Large intestine (tissue), 3 donors: Measurements from ENCODE around the gene ACP7. TPM values are rescaled to one million over a fixed set of nuclear protein-coding genes. Genes with fewer than 3 reads are reported as not detected.
"Not testable (repeated sequence)": the region's sequence is repeated elsewhere in the genome, so short reads cannot be mapped to it uniquely, and the experiment has no call there.

Source experiments
- DNase-seq, 2 donors: peaks; one replicate each; pipeline versions ENCODE4 v3.0.0 to v3.0.0-alpha.2; 2013
- H3K27ac ChIP-seq: one replicate; pipeline ENCODE4 v1.5.1; 2013; ENCODE audit warnings: low read length
- H3K27me3 ChIP-seq: 2 replicates; pipeline ENCODE4 v1.6.1; 2013; ENCODE audit warnings: low read length; ENCODE audit not compliant: control insufficient read depth, insufficient read depth
- H3K36me3 ChIP-seq: 2 replicates; pipeline ENCODE4 v1.6.1; 2013; ENCODE audit warnings: low read length; ENCODE audit not compliant: control insufficient read depth, insufficient read depth
- H3K4me1 ChIP-seq: one replicate; pipeline ENCODE4 v1.6.1; 2013; ENCODE audit warnings: low read length; ENCODE audit not compliant: control insufficient read depth, insufficient read depth
- H3K4me3 ChIP-seq: one replicate; pipeline ENCODE4 v1.5.1; 2013; ENCODE audit warnings: low read length
- H3K9me3 ChIP-seq: one replicate; pipeline ENCODE4 v1.6.1; 2013; ENCODE audit warnings: mild to moderate bottlenecking, low read depth, low read length, moderate library complexity; ENCODE audit not compliant: control insufficient read depth
- WGBS: methylation state at CpG from one replicate; pipeline ENCODE4 v1.1.5; 2013; ENCODE audit warnings: low lambda C conversion rate; ENCODE audit not compliant: insufficient coverage; 5-methylcytosine and 5-hydroxymethylcytosine counted together
- polyA plus RNA-seq: library from polyadenylated mRNA; unstranded; fragments of 120-200 nt; gene quantifications from one replicate; pipeline ENCODE4 v1.2.1, GENCODE V29; 2013

Gene ACP7
- polyA plus RNA-seq, 1 donor: 1.5 TPM

GRCh38 chr19:39053276-39054090 lies 30.7 kb upstream of the ACP7 start:
- H3K9me3 ChIP-seq: peaks cover 9% of the 10 kb centered on the region
- H3K36me3 ChIP-seq: no peaks in the 10 kb centered on the region
- H3K4me3 ChIP-seq: no peak overlapping the region
- peaks cover 35% of the 10 kb centered on the region for H3K4me1 ChIP-seq
- peak overlapping the region; percentile 97 for H3K27ac ChIP-seq
- DNase-seq: peak; percentile 94 to 97
- H3K27me3 ChIP-seq: no peaks in the 10 kb centered on the region
- WGBS: no CpG with 5 or more reads among the region's 18 CpGs

DNA sequence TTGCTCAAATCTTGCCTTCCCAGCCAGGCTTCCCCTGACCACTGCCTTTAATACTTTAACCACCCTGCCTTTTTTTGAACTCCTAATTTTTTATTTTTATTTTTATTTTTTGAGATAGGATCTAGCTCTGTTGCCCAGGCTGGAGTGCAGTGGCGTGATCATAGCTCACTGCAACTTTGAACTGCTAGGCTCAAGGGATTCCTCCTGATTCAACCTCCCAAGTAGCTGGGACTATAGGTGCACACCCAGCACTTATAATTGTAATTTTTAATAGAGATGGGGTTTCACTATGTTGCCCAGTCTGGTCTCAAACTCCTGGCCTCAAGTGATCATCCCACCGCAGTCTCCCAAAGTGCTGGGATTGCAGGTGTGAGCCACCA lies 30.1 kb upstream of the ACP7 start:
- peak overlapping the region; percentile 97 for H3K27ac ChIP-seq
- H3K36me3 ChIP-seq: no peaks in the 10 kb centered on the region
- WGBS: 33% methylated on average over 1 of the region's 2 CpGs

GRCh38 chr19:39057615-39058014 lies 26.6 kb upstream of the ACP7 start:
- peaks cover 25% of the 10 kb centered on the region for H3K4me1 ChIP-seq
- H3K4me3 ChIP-seq: no peak overlapping the region
- no peaks in the 10 kb centered on the region for H3K36me3 ChIP-seq
- no peaks in the 10 kb centered on the region for H3K27me3 ChIP-seq
- no peak overlapping the region for H3K27ac ChIP-seq
- peak in 1 of 2 donors; percentile 17 for DNase-seq
- WGBS: no CpG with 5 or more reads among the region's 3 CpGs
- peaks cover 9% of the 10 kb centered on the region for H3K9me3 ChIP-seq

More for the DNA sequence above, 30.1 kb upstream of the ACP7 start:
- Histone ChIP-seq H3K27me3 (no peaks in the 10 kb centered on the region), H3K9me3 (peaks cover 9% of the 10 kb centered on the region), H3K4me3 (no peak overlapping the region), H3K4me1 (peaks cover 35% of the 10 kb centered on the region)
- no peak for DNase-seq

DNA sequence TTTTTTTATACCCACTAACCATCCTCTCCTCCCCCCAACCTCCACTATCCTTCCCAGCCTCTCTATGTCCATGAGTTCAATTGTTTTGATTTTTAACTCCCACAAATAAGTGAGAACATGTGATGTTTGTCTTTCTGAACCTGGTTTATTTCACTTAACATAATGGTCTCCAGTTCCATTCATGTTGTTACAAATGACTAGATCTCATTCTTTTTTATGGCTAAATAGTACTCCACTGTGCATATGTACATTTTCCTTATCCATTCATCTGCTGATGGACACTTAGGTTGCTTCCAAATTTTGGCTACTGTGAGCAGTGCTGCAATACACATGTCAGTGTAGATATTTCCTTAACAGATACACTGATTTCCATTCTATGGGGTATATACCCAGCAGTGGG lies 24.9 kb upstream of the ACP7 start:
- Histone ChIP-seq H3K27me3 (no peaks in the 10 kb centered on the region), H3K36me3 (no peaks in the 10 kb centered on the region), H3K9me3 (peaks cover 8% of the 10 kb centered on the region), H3K4me3 (no peak overlapping the region), H3K4me1 (peaks cover 8% of the 10 kb centered on the region), H3K27ac (no peak overlapping the region)
- no peak for DNase-seq

DNA sequence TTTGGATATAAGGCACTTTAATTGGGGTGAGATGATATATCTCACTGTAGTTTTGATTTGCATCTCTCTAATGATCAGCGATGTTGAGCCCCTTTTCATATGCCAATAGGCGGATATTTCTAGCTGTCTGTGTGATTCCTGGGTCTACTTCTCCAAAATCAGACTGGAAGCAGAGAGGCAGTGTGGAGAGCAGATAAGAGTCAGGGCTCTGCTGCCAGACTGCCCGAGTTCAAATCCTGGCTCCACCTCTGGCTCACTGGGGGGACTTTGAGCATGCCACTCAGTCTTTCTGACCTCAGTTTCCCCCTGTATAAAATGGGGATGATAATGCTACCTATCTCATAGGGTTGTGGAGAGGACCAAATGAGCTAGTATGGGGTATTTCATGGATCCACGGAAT lies 24.0 kb upstream of the ACP7 start:
- Histone ChIP-seq H3K9me3 (no peaks in the 10 kb centered on the region), H3K4me1 (peaks cover 6% of the 10 kb centered on the region), H3K27ac (no peak overlapping the region), H3K4me3 (no peak overlapping the region), H3K36me3 (no peaks in the 10 kb centered on the region), H3K27me3 (no peaks in the 10 kb centered on the region)
- no CpG with 5 or more reads among the region's 4 CpGs for WGBS
- DNase-seq: no peak

DNA sequence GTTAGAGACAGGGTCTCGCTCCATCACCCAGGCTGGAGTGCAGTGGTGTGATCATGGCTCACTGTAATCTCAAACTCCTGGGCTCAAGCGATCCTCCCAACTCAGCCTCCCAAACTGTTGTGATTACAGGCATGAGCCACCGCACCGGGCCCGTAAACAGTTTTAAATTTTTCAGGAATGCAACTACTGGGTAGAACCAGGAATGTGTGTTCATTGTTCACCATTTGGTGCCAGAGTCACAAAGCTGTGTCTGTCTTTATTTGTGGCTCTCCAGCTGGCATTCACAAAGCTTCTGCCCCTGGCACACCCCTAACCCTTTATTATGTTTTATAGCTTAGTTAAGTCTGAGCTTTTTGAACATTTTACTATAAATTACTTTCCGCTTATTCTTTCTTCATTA lies 19.8 kb upstream of the ACP7 start:
- no peaks in the 10 kb centered on the region for H3K36me3 ChIP-seq
- WGBS: no CpG with 5 or more reads among the region's 6 CpGs
- DNase-seq: no peak
- no peak overlapping the region for H3K27ac ChIP-seq
- no peaks in the 10 kb centered on the region for H3K9me3 ChIP-seq
- H3K27me3 ChIP-seq: no peaks in the 10 kb centered on the region
- H3K4me3 ChIP-seq: no peak overlapping the region
- H3K4me1 ChIP-seq: no peaks in the 10 kb centered on the region

DNA sequence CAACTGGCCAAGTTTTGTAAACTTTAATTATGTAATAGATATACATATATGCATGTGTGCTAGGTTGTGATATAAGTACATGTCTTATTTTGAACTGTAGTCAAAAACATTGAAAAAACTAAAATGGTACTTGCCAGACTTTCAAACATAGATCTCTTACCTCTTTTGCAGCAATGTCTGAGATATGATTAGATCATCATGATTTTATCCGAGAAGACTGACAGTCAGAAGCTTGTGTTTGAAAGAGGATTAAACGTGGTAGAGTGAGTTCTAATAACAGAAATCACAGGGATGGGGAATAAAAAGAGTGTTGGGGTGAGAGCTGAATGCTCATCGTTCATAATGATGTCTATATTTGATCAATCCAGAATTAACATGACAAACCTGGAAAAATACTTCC lies 18.2 kb upstream of the ACP7 start:
- Histone ChIP-seq H3K4me3 (no peak overlapping the region), H3K9me3 (no peaks in the 10 kb centered on the region), H3K36me3 (no peaks in the 10 kb centered on the region), H3K27me3 (no peaks in the 10 kb centered on the region), H3K27ac (no peak overlapping the region), H3K4me1 (no peaks in the 10 kb centered on the region)
- no peak for DNase-seq
- WGBS: 79% methylated on average over 2 of the region's 3 CpGs

DNA sequence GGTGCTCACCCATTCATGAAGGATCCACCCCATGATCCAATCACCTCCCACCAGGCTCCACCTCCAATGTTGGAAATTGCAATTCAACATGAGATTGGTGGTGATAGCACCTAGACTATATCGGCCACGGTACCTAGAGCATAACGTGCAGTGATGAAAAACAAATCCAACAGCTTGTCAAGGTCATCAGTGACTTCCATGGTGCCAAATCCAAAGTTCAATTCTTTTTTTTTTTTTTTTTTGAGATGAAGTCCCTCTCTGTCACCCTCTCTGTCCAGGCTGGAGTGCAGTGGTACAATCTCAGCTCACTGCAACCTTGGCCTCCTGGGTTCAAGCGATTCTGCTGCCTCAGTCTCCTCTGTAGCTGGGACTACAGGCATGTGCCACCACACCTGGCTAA lies 17.1 kb upstream of the ACP7 start:
- no peak for DNase-seq
- no peaks in the 10 kb centered on the region for H3K27me3 ChIP-seq
- WGBS: 0% methylated on average over 1 of the region's 4 CpGs
- H3K9me3 ChIP-seq: no peaks in the 10 kb centered on the region
- no peak overlapping the region for H3K27ac ChIP-seq
- H3K36me3 ChIP-seq: no peaks in the 10 kb centered on the region
- H3K4me3 ChIP-seq: no peak overlapping the region
- no peaks in the 10 kb centered on the region for H3K4me1 ChIP-seq

- H3K27ac ChIP-seq, H3K27me3 ChIP-seq, DNase-seq, H3K4me3 ChIP-seq, H3K4me1 ChIP-seq, H3K9me3 ChIP-seq, H3K36me3 ChIP-seq: not testable (repeated sequence)
- WGBS: no CpG with 5 or more reads among the region's 6 CpGs
Measured at GRCh38 chr19:39068259-39068658, 15.9 kb upstream of the ACP7 start.

GRCh38 chr19:39070888-39071287 lies 13.3 kb upstream of the ACP7 start:
- no peak overlapping the region for H3K4me3 ChIP-seq
- no peaks in the 10 kb centered on the region for H3K9me3 ChIP-seq
- no peak overlapping the region for H3K27ac ChIP-seq
- H3K4me1 ChIP-seq: no peaks in the 10 kb centered on the region
- H3K36me3 ChIP-seq: no peaks in the 10 kb centered on the region
- no CpG with 5 or more reads among the region's 5 CpGs for WGBS
- DNase-seq: no peak
- no peaks in the 10 kb centered on the region for H3K27me3 ChIP-seq

DNA sequence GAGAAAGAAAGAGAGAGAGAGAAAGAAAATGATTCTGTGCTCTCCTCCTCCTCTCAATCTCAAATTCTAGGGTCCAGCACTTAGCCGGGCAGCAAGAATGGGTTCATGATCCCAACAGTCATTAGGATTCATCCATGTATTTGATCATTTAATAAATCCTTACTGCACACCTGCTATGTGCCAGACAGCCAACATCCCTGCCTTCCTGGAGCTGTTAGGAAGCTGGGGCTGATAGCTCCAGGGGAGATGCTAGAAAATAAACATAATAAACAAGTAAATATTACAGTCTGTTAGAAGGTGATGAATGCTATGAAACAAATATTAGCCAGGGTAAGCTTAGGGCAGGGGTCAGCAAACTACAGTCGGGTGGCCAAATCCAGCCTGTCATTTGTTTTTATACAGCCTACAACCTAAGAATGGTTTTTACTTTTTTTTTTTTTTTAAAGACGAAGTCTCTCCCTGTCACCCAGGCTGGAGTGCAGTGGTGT lies 9.9 kb upstream of the ACP7 start:
- DNase-seq: no peak
- Histone ChIP-seq H3K4me3 (no peak overlapping the region), H3K9me3 (no peaks in the 10 kb centered on the region), H3K27ac (no peak overlapping the region), H3K4me1 (no peaks in the 10 kb centered on the region), H3K27me3 (no peaks in the 10 kb centered on the region), H3K36me3 (no peaks in the 10 kb centered on the region)
- no CpG with 5 or more reads among the region's 3 CpGs for WGBS
